ENCODE measurements around the gene TMEM171. TPM values are rescaled to one million over a fixed set of nuclear protein-coding genes. Genes with fewer than 3 reads are reported as not detected.

TMEM171 gene
- total and polyA plus RNA-seq, 2 donors (not counting 1 experiment from before 2014, with no cell fraction given), result not detected

DNA sequence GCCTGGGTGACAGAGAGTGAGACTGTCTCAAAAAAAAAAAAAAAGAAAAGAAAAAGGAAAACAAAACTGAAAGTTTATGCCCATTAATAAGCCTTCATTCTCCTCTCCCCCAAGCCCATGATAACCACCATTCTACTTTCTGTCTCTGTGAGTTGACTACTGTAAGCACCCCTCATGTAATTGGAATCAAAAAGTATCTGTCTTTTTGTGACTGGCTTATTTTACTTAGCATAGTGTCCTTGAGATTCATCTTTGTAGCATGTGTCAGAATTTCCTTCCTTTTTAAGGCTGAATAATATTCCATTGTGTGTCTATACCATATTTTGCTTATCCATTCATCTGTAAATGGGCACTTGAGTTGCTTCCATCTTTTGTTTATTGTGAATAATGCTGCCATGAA, 14.0 kb upstream of the TMEM171 start:
- CTCF ChIA-PET, result no interaction called here
- DNase-seq (no peak), ATAC-seq (ENCODE audit: low read depth) (no peak)
- no peaks in the 10 kb centered on the region for H4K20me1 ChIP-seq (ENCODE audit: control insufficient read depth, insufficient read depth, low read length, poor library complexity, severe bottlenecking)
- intact Hi-C loops (cut with micrococcal nuclease), result no loop called here
- H3K4me2 ChIP-seq (replicated peaks; ENCODE audit: low read depth, low read length, poor library complexity, severe bottlenecking), result no peak overlapping the region
- no peak overlapping the region for H3K9ac ChIP-seq (ENCODE audit: low read length)
- no peaks in the 10 kb centered on the region for H3K79me2 ChIP-seq (ENCODE audit: control insufficient read depth, insufficient read depth, low read length)
- Mint-ChIP-seq H3K4me3 (no peak overlapping the region), H3K27ac (no peak overlapping the region), H3K9me3 (ENCODE audit: insufficient read depth) (no peaks in the 10 kb centered on the region), H3K4me1 (no peaks in the 10 kb centered on the region), H3K27me3 (peaks cover 20% of the 10 kb centered on the region)
- no peak overlapping the region for H3K27ac ChIP-seq (ENCODE audit: low read length in 2 of 2)
- POLR2A ChIA-PET, result no interaction called here
- no peak overlapping the region for H3K4me3 ChIP-seq (ENCODE audit: control extremely low read depth in 1 of 5, extremely low read depth in 1 of 5, insufficient read depth in 1 of 5, low read depth in 2 of 5, low read length in 4 of 5)
- no peaks in the 10 kb centered on the region for H3K4me1 ChIP-seq (ENCODE audit: control insufficient read depth in 2 of 2, insufficient read depth in 2 of 2, low read length in 2 of 2)
- H2AFZ ChIP-seq (ENCODE audit: insufficient read depth, low read depth, low read length, poor library complexity, severe bottlenecking), result no peak overlapping the region
- no peaks in the 10 kb centered on the region for H3K36me3 ChIP-seq (replicated peaks in 1 of 2; ENCODE audit: control extremely low read depth in 1 of 2, control insufficient read depth in 1 of 2, extremely low read depth in 1 of 2, insufficient read depth in 2 of 2, low read length in 1 of 2)
- no peaks in the 10 kb centered on the region for H3K9me3 ChIP-seq (ENCODE audit: control extremely low read depth in 1 of 3, control insufficient read depth in 2 of 3, insufficient read depth in 1 of 3, low read length in 2 of 3)
- no peaks in the 10 kb centered on the region for H3K27me3 ChIP-seq (replicated peaks in 1 of 4; ENCODE audit: control extremely low read depth in 1 of 4, control insufficient read depth in 3 of 4, insufficient read depth in 4 of 4, low read length in 3 of 4)
- TF ChIP-seq EZH2 (IDR thresholded peaks at IDR 0.05; ENCODE audit: borderline replicate concordance, insufficient read depth, low read depth, low read length, poor library complexity, severe bottlenecking), result no peak
- TF ChIP-seq, protein P1, sequence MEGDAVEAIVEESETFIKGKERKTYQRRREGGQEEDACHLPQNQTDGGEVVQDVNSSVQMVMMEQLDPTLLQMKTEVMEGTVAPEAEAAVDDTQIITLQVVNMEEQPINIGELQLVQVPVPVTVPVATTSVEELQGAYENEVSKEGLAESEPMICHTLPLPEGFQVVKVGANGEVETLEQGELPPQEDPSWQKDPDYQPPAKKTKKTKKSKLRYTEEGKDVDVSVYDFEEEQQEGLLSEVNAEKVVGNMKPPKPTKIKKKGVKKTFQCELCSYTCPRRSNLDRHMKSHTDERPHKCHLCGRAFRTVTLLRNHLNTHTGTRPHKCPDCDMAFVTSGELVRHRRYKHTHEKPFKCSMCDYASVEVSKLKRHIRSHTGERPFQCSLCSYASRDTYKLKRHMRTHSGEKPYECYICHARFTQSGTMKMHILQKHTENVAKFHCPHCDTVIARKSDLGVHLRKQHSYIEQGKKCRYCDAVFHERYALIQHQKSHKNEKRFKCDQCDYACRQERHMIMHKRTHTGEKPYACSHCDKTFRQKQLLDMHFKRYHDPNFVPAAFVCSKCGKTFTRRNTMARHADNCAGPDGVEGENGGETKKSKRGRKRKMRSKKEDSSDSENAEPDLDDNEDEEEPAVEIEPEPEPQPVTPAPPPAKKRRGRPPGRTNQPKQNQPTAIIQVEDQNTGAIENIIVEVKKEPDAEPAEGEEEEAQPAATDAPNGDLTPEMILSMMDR (IDR thresholded peaks at IDR 0.05), result no peak

DNA sequence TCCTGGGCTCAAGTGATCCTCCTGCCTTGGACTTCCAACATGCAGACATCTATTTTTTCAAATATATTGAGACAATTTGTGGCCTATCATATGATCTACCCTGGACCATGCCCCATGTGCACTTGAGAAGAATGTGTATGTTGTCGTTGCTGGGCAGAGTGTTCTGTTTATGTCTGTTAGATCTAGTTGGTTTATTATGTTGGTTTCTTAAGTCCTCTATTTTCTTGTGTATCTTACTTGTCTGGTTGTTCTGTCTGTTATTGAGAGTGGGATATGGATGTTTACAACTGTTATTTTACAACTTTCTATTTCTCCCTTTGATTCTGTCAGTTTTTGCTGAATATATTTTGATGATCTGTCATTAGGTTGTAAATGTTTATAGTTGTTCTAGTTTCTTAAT, 10.2 kb upstream of the TMEM171 start:
- Histone ChIP-seq H2AFZ (ENCODE audit: insufficient read depth, low read depth, low read length, poor library complexity, severe bottlenecking) (no peak overlapping the region), H3K27ac (ENCODE audit: low read length in 2 of 2) (no peak overlapping the region), H4K20me1 (ENCODE audit: control insufficient read depth, insufficient read depth, low read length, poor library complexity, severe bottlenecking) (no peaks in the 10 kb centered on the region), H3K79me2 (ENCODE audit: control insufficient read depth, insufficient read depth, low read length) (no peaks in the 10 kb centered on the region), H3K4me2 (replicated peaks; ENCODE audit: low read depth, low read length, poor library complexity, severe bottlenecking) (no peak overlapping the region), H3K9ac (ENCODE audit: low read length) (no peak overlapping the region), H3K27me3 (replicated peaks in 1 of 4; ENCODE audit: control extremely low read depth in 1 of 4, control insufficient read depth in 3 of 4, insufficient read depth in 4 of 4, low read length in 3 of 4) (peaks cover 0 to 4% (median 0%) of the 10 kb centered on the region in 4 experiments), H3K9me3 (ENCODE audit: control extremely low read depth in 1 of 3, control insufficient read depth in 2 of 3, insufficient read depth in 1 of 3, low read length in 2 of 3) (no peaks in the 10 kb centered on the region), H3K4me3 (ENCODE audit: control extremely low read depth in 1 of 5, extremely low read depth in 1 of 5, insufficient read depth in 1 of 5, low read depth in 2 of 5, low read length in 4 of 5) (no peak overlapping the region), H3K4me1 (ENCODE audit: control insufficient read depth in 2 of 2, insufficient read depth in 2 of 2, low read length in 2 of 2) (no peaks in the 10 kb centered on the region), H3K36me3 (replicated peaks in 1 of 2; ENCODE audit: control extremely low read depth in 1 of 2, control insufficient read depth in 1 of 2, extremely low read depth in 1 of 2, insufficient read depth in 2 of 2, low read length in 1 of 2) (no peaks in the 10 kb centered on the region)
- Mint-ChIP-seq H3K4me3 (no peak overlapping the region), H3K9me3 (ENCODE audit: insufficient read depth) (peaks cover 3% of the 10 kb centered on the region), H3K4me1 (no peaks in the 10 kb centered on the region), H3K27me3 (peaks cover 32% of the 10 kb centered on the region), H3K27ac (no peak overlapping the region)
- intact Hi-C loops (cut with micrococcal nuclease), result no loop called here
- ChIA-PET CTCF (interaction anchor here (0.7 kb wide), 1 partner anchor 1355 kb away, joined by 3 read pairs; no protein-coding TSS in a partner anchor), POLR2A (no interaction called here)
- no peak for DNase-seq
- no peak for ATAC-seq (ENCODE audit: low read depth)
- no peak for TF ChIP-seq EZH2 (IDR thresholded peaks at IDR 0.05; ENCODE audit: borderline replicate concordance, insufficient read depth, low read depth, low read length, poor library complexity, severe bottlenecking)
- TF ChIP-seq, protein P1 (IDR thresholded peaks at IDR 0.05), result no peak
- WGBS (ENCODE audit: insufficient coverage), result 50% methylated on average over 1 of the region's 1 CpG

All from B cell (primary cell).